A673 (cell line): ENCODE data around the gene CST5. TPM values are rescaled to one million over a fixed set of nuclear protein-coding genes. Genes with fewer than 3 reads are reported as not detected.
"Not testable (repeated sequence)": the region's sequence is repeated elsewhere in the genome, so short reads cannot be mapped to it uniquely, and the experiment has no call there.

Experiments used
- BruUV-seq: library from RNA; stranded (reverse); fragments of 400-500 nt; replicated peaks from 2 replicates; lab custom pipeline; 2021; lab: Mats Ljungman, UMichigan
- CTCF ChIA-PET: fragments of 300-600 bp; sonication (Branson Sonifier 250); formaldehyde crosslinking; loops from one replicate; lab custom pipeline; 2022; ENCODE audit warnings: antibody characterized with exemption; lab: Charles Lee
- POLR2A ChIA-PET: fragments of 300-600 bp; sonication (Branson Sonifier 250); formaldehyde crosslinking; loops from one replicate; lab custom pipeline; 2022; ENCODE audit warnings: antibody characterized with exemption; ENCODE audit not compliant: low non-redundant PET; lab: Charles Lee
- DNase-seq: peaks from one replicate; pipeline ENCODE4 v3.0.0-alpha.2; 2015; ENCODE audit warnings: low spot score
- H3K27ac ChIP-seq: fragments of 200-600 bp; sonication (generic); 2 replicates; pipeline ENCODE4 v1.5.1; 2016; ENCODE audit warnings: mixed run types, low read depth, mild to moderate bottlenecking, mixed read lengths, antibody characterized with exemption, low read length; ENCODE audit not compliant: poor library complexity, severe bottlenecking
- H3K27me3 ChIP-seq: fragments of 200-600 bp; sonication (generic); replicated peaks from 2 replicates; pipeline ENCODE4 v1.6.1; 2017; ENCODE audit warnings: mixed run types, low read depth, mild to moderate bottlenecking, mixed read lengths, antibody characterized with exemption, low read length; ENCODE audit not compliant: insufficient read depth, poor library complexity
- H3K36me3 ChIP-seq: fragments of 200-600 bp; sonication (generic); 2 replicates; pipeline ENCODE4 v1.6.1; 2016; ENCODE audit warnings: mixed run types, mild to moderate bottlenecking, mixed read lengths, antibody characterized with exemption, low read length; ENCODE audit not compliant: insufficient read depth, poor library complexity, severe bottlenecking
- H3K4me1 ChIP-seq: fragments of 200-600 bp; sonication (generic); 2 replicates; pipeline ENCODE4 v1.6.1; 2017; ENCODE audit warnings: mixed run types, mild to moderate bottlenecking, mixed read lengths, antibody characterized with exemption, low read length; ENCODE audit not compliant: insufficient read depth, poor library complexity, severe bottlenecking
- H3K4me3 ChIP-seq: fragments of 200-600 bp; sonication (generic); 2 replicates; pipeline ENCODE4 v1.5.1; 2016; ENCODE audit warnings: low read depth, mixed run types, mild to moderate bottlenecking, mixed read lengths, low read length; ENCODE audit not compliant: poor library complexity, severe bottlenecking
- H3K9me3 ChIP-seq: fragments of 200-600 bp; sonication (generic); 2 replicates; pipeline ENCODE4 v1.6.1; 2016; ENCODE audit warnings: mixed run types, low read depth, mild to moderate bottlenecking, mixed read lengths, antibody characterized with exemption, low read length; ENCODE audit not compliant: poor library complexity, severe bottlenecking
- EZH2 ChIP-seq: fragments of 200-600 bp; sonication (generic); IDR thresholded peaks from 2 replicates; pipeline ENCODE4 v1.6.1; 2017; ENCODE audit warnings: borderline replicate concordance, low read depth, mild to moderate bottlenecking, mixed read lengths, antibody characterized with exemption, low read length; ENCODE audit not compliant: poor library complexity, severe bottlenecking
- intact Hi-C: fragments of 100-400 bp; cut with micrococcal nuclease; formaldehyde crosslinking; loops from one replicate; pipeline ENCODE4 v1.10.0; 2022; ENCODE audit not compliant: unreplicated experiment
- total RNA-seq: library from RNA; stranded (reverse); gene quantifications from 2 replicates; pipeline ENCODE4 v1.2.3, GENCODE V29; 2021
- TF ChIP-seq, protein P1 (sequence below): fragments of 300-800, 200-600 bp; sonication (generic); conservative IDR thresholded peaks from 2 replicates; pipeline ENCODE4 v1.5.1; 2017; ENCODE audit warnings: low read depth, mild to moderate bottlenecking, antibody characterized with exemption, low read length, moderate library complexity, mixed read lengths

The CST5 gene
- total RNA-seq, 1 experiment from 2014 or later: not detected

- BruUV-seq: no TSS peak
- Histone ChIP-seq H3K36me3 (no peaks in the 10 kb centered on the region), H3K4me1 (no peaks in the 10 kb centered on the region), H3K4me3 (no peak overlapping the region), H3K27me3 (no peaks in the 10 kb centered on the region), H3K27ac (no peak overlapping the region), H3K9me3 (no peaks in the 10 kb centered on the region)
- ChIA-PET CTCF (no interaction called here), POLR2A (no interaction called here)
- intact Hi-C loops: no loop called here
- no peak for DNase-seq
- no peak for TF ChIP-seq EZH2
- TF ChIP-seq, protein P1, sequence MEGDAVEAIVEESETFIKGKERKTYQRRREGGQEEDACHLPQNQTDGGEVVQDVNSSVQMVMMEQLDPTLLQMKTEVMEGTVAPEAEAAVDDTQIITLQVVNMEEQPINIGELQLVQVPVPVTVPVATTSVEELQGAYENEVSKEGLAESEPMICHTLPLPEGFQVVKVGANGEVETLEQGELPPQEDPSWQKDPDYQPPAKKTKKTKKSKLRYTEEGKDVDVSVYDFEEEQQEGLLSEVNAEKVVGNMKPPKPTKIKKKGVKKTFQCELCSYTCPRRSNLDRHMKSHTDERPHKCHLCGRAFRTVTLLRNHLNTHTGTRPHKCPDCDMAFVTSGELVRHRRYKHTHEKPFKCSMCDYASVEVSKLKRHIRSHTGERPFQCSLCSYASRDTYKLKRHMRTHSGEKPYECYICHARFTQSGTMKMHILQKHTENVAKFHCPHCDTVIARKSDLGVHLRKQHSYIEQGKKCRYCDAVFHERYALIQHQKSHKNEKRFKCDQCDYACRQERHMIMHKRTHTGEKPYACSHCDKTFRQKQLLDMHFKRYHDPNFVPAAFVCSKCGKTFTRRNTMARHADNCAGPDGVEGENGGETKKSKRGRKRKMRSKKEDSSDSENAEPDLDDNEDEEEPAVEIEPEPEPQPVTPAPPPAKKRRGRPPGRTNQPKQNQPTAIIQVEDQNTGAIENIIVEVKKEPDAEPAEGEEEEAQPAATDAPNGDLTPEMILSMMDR: no peak
Measured at GRCh38 chr20:23909390-23909789, 29.8 kb upstream of the CST5 start.

DNA sequence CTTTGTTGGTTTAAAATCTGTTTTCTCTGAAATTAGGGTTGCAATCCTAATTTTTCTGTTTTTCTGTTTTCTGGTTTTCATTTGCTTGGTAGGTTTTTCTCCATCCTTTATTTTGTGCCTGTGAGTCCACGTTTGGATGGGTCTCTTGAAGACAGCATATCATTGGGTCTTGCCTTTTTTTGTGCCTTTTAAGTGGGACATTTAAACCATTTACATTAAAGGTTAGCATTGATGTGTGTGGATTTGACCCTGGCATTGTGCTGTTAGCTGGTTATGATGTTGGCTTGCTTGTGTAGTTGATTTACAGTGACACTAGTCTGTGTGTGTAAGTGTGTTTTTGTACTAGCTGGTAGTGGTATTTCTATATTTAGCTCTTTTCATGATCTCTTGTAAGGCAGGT lies 28.0 kb upstream of the CST5 start:
- POLR2A ChIA-PET: no interaction called here
- no peak for TF ChIP-seq EZH2
- TF ChIP-seq, protein P1: no peak
- CTCF ChIA-PET: no interaction called here
- H3K36me3 ChIP-seq: no peaks in the 10 kb centered on the region
- no peak for DNase-seq
- no peak overlapping the region for H3K27ac ChIP-seq
- BruUV-seq: no TSS peak
- no peak overlapping the region for H3K4me3 ChIP-seq
- H3K27me3 ChIP-seq: no peaks in the 10 kb centered on the region
- intact Hi-C loops: no loop called here
- no peaks in the 10 kb centered on the region for H3K9me3 ChIP-seq
- H3K4me1 ChIP-seq: no peaks in the 10 kb centered on the region

GRCh38 chr20:23902396-23902795 lies 22.8 kb upstream of the CST5 start:
- H3K4me1 ChIP-seq, POLR2A ChIA-PET, BruUV-seq, H3K4me3 ChIP-seq, H3K27ac ChIP-seq, H3K9me3 ChIP-seq, H3K27me3 ChIP-seq, DNase-seq, intact Hi-C loops, H3K36me3 ChIP-seq, CTCF ChIA-PET: not testable (repeated sequence)

GRCh38 chr20:23890867-23891266 lies 11.3 kb upstream of the CST5 start:
- intact Hi-C loops: loop anchor here (5.0 kb wide), 1 partner anchor 86 kb away; no protein-coding TSS in a partner anchor
- BruUV-seq, DNase-seq, H3K9me3 ChIP-seq, H3K27me3 ChIP-seq, POLR2A ChIA-PET, H3K4me1 ChIP-seq, CTCF ChIA-PET, H3K36me3 ChIP-seq, H3K4me3 ChIP-seq, H3K27ac ChIP-seq: not testable (repeated sequence)
